Panc1 (cell line): ENCODE results near the gene VAC14. TPM values are rescaled to one million over a fixed set of nuclear protein-coding genes. Genes with fewer than 3 reads are reported as not detected.

Experiments
- ATAC-seq: fragments of 200-7000 bp; cut with Tn5 transposase; 2 replicates; pipeline ENCODE4 v1.9.1; 2020; ENCODE audit warnings: mild to moderate bottlenecking, moderate library complexity
- BruUV-seq: library from RNA; stranded (reverse); fragments of 400-500 nt; replicated peaks from 2 replicates; lab custom pipeline; 2021; lab: Mats Ljungman, UMichigan
- CTCF ChIA-PET: fragments of 300-600 bp; sonication (Branson Sonifier 250); formaldehyde crosslinking; loops from one replicate; lab custom pipeline; 2022; ENCODE audit warnings: antibody characterized with exemption; lab: Charles Lee
- POLR2A ChIA-PET: fragments of 300-600 bp; sonication (Branson Sonifier 250); formaldehyde crosslinking; loops from one replicate; lab custom pipeline; 2022; ENCODE audit warnings: antibody characterized with exemption; lab: Charles Lee
- DNase-seq: peaks from one replicate; pipeline ENCODE4 v3.0.0-alpha.2; 2010; ENCODE audit warnings: low read depth, low spot score
- H3K27ac ChIP-seq: 2 replicates; pipeline ENCODE4 v1.5.1; 2011; ENCODE audit warnings: mild to moderate bottlenecking, low read length, inconsistent platforms
- H3K27me3 ChIP-seq: fragments of 200-500 bp; sonication (Bioruptor generic); 2 replicates; pipeline ENCODE4 v1.6.0; 2014; ENCODE audit warnings: low read length, inconsistent platforms; ENCODE audit not compliant: control insufficient read depth, insufficient read depth
- H3K36me3 ChIP-seq: fragments of 200-500 bp; sonication (Bioruptor generic); 2 replicates; pipeline ENCODE4 v1.5.1; 2014; ENCODE audit warnings: inconsistent platforms, mild to moderate bottlenecking, low read length, moderate library complexity; ENCODE audit not compliant: control insufficient read depth, insufficient read depth
- H3K4me1 ChIP-seq: 2 replicates; pipeline ENCODE4 v1.5.1; 2011; ENCODE audit warnings: inconsistent platforms, mild to moderate bottlenecking, low read length, moderate library complexity; ENCODE audit not compliant: control insufficient read depth, insufficient read depth
- H3K4me3 ChIP-seq, 2 experiments: 2 replicates each; pipeline ENCODE4 v1.5.1; 2011 to 2012; ENCODE audit warnings: low read depth in 2 of 2, low read length in 2 of 2, mild to moderate bottlenecking in 2 of 2, inconsistent platforms in 1 of 2, moderate library complexity in 1 of 2
- H3K9me3 ChIP-seq: fragments of 200-500 bp; sonication (Bioruptor generic); 2 replicates; pipeline ENCODE4 v1.5.1; 2014; ENCODE audit warnings: low read depth, mild to moderate bottlenecking, inconsistent platforms, low read length, moderate library complexity; ENCODE audit not compliant: control insufficient read depth, insufficient read depth
- CTCF ChIP-seq: fragments of 450-650 bp; IDR thresholded peaks from 2 replicates; pipeline ENCODE4 v1.5.1; 2017; ENCODE audit warnings: mild to moderate bottlenecking
- POLR2AphosphoS5 ChIP-seq: IDR thresholded peaks from 2 replicates; pipeline ENCODE4 v1.6.1; 2012; ENCODE audit warnings: mild to moderate bottlenecking, low read depth, low read length, moderate library complexity
- REST ChIP-seq, 2 experiments: IDR thresholded peaks; 2 replicates each; pipeline ENCODE4 v1.6.1; 2011 to 2012; ENCODE audit warnings: low read depth in 2 of 2, control low read depth in 1 of 2, low read length in 1 of 2, mild to moderate bottlenecking in 1 of 2, moderate library complexity in 1 of 2; ENCODE audit not compliant: insufficient read depth in 1 of 2
- SIN3A ChIP-seq: IDR thresholded peaks from 2 replicates; pipeline ENCODE4 v1.6.1; 2012; ENCODE audit warnings: low read depth, mild to moderate bottlenecking, low read length, moderate library complexity, borderline replicate concordance; ENCODE audit not compliant: insufficient read depth
- TCF7L2 ChIP-seq: IDR thresholded peaks from 2 replicates; pipeline ENCODE4 v1.6.1; 2011; ENCODE audit warnings: mild to moderate bottlenecking, low read depth, low read length, inconsistent platforms
- in situ Hi-C: cut with HindIII; loops from 2 replicates; pipeline ENCODE4 v1.10.0; 2016; ENCODE audit warnings: low sequenced_read_pairs, low pct_unique_long_range_greater_than_20kb
- intact Hi-C: fragments of 100-400 bp; cut with micrococcal nuclease; formaldehyde crosslinking; loops from one replicate; pipeline ENCODE4 v1.10.0; 2022; ENCODE audit not compliant: unreplicated experiment
- total RNA-seq: library from RNA; stranded (reverse); gene quantifications from one replicate; pipeline ENCODE4 v1.2.1, GENCODE V29; 2021; ENCODE audit not compliant: unreplicated experiment

VAC14 gene
- total RNA-seq, 1 experiment from 2014 or later: 37.9 TPM

- H3K36me3 ChIP-seq: no peaks in the 10 kb centered on the region
- intact Hi-C loops (no loop called here), in situ Hi-C loops (no loop called here)
- DNase-seq (no peak), ATAC-seq (no peak)
- H3K4me1 ChIP-seq: no peaks in the 10 kb centered on the region
- no peak overlapping the region for H3K27ac ChIP-seq
- H3K4me3 ChIP-seq: no peak overlapping the region
- CTCF ChIA-PET: no interaction called here
- no peaks in the 10 kb centered on the region for H3K9me3 ChIP-seq
- H3K27me3 ChIP-seq: no peaks in the 10 kb centered on the region; the same call in 1 of the 2 replicates
- POLR2A ChIA-PET: no interaction called here
- TF ChIP-seq SIN3A (no peak), CTCF (no peak), TCF7L2 (no peak), POLR2AphosphoS5 (no peak), REST (IDR thresholded peaks at IDR 0.05; ENCODE audit: insufficient read depth in 1 of 2, low read depth in 2 of 2, low read length in 1 of 2) (no peak)
- BruUV-seq: no TSS peak
Measured at GRCh38 chr16:70809392-70810060, 8.6 kb upstream of the VAC14 start.

- ChIA-PET POLR2A (no interaction called here), CTCF (no interaction called here)
- no peaks in the 10 kb centered on the region; the same call in 1 of the 2 replicates for H3K27me3 ChIP-seq
- H3K36me3 ChIP-seq: no peaks in the 10 kb centered on the region
- DNase-seq (no peak), ATAC-seq (no peak)
- no peak overlapping the region for H3K4me3 ChIP-seq
- H3K27ac ChIP-seq: no peak overlapping the region
- in situ Hi-C loops (no loop called here), intact Hi-C loops (no loop called here)
- no peak for TF ChIP-seq POLR2AphosphoS5
- peak; percentile 31 for TF ChIP-seq CTCF
- H3K4me1 ChIP-seq: no peaks in the 10 kb centered on the region
- no peaks in the 10 kb centered on the region; the same call in 1 of the 2 replicates for H3K9me3 ChIP-seq
- no TSS peak for BruUV-seq
Measured at GRCh38 chr16:70808371-70808770, 7.4 kb upstream of the VAC14 start.
